NCI-H510A treated with DMSO at 0.1 percent for 48 hours (cell line): ENCODE results near the gene DGKQ.

Experiments
- DNase-seq: peaks from one replicate; lab custom pipeline; 2025; lab: John Stamatoyannopoulos, UW

Gene DGKQ

DNA sequence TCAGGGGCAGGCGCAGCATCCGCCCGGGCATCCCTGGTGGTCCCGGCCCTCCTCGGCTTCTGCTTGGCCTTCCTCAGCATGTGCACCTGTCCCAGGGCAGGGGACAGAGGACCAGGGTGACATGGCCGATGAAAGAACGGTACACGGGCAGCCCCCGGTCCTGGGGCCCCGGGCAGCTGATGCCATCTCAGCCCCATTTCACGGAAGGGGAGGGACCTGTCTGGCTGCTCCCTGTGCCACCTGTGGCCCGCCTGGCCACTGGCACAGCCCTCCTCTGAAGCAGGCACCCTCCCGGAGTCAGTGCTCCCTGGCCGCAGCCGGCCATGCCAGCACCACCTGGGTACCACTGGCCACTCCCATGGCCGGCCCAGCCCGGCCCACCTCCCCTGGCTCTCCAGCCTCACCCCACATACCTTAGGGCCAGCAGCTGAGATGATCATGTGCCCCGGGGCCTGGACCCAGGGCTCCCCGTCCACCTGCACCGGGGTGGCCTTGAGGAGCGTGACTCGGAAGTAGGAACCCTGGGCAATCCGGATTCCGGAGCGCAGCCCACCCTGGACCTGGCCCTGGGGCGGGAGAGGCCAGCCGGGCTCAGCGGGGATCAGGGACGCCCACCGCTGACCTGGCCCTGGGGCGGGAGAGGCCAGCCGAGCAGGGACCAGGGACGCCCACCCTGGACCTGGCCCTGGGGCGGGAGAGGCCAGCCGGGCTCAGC is 12.6 kb downstream of the DGKQ start:
- no peak for DNase-seq

DNA sequence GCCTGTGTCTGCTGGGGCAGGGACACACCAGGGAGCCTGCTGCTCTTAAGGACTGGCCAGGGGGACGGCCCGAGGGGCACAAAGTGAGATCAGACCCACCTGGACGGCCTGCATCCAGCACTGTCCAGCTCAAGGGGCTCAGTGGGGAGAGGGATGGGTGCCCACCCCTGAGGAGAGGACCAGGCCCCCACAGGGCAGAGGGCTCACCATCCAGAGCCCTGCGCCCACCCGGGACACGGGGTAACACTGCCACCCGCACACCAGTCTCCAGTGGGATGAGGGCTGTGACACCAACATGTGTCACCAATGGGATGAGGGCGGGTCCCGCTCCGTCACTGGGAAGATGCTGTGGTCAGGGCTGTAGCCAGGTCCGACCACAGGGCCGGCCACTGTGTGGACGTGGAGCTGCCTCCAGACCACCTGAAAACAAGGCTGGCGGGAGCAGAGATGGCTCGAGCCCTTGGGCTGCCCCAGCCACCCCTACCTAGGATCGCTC is 13.2 kb downstream of the DGKQ start:
- no peak for DNase-seq

DNA sequence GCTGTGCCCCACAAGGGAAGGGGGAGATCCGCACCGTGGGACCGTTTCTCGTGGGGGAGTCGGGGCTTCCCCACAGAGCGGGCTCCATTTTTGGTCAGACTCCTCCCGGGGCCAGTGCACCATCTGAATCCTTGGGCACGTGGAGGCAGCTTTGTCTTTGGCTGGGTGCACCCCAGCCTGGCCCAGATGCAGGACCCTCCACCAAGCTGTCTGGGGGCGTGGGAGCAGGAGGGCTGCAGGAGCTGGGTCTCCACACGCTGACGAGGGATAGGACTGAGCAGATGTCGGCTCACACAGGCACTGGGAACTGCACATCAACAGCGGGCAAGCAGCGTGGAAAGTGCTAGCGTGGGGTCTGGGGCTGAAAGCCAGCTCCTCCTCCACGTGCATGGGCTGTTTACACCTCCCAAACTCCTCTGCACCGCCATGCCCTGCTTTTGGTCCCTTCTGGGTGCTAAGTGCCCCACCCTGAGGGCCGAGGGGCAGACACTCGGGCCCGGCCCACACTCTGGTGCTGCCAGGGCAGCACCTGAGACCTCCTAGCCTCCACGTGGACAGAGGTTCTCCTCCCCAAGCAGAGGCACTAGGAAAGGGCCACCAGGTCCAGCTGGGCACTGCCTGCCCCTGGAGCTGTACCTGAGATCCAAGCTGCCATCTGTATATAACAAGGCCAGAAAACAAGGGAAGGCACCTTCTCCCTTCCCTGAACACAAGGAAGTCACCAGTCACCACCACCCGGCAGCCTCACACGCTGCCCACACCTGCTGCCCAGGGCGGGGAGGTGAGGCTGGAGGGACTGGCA is 13.8 kb downstream of the DGKQ start:
- no peak for DNase-seq

DNA sequence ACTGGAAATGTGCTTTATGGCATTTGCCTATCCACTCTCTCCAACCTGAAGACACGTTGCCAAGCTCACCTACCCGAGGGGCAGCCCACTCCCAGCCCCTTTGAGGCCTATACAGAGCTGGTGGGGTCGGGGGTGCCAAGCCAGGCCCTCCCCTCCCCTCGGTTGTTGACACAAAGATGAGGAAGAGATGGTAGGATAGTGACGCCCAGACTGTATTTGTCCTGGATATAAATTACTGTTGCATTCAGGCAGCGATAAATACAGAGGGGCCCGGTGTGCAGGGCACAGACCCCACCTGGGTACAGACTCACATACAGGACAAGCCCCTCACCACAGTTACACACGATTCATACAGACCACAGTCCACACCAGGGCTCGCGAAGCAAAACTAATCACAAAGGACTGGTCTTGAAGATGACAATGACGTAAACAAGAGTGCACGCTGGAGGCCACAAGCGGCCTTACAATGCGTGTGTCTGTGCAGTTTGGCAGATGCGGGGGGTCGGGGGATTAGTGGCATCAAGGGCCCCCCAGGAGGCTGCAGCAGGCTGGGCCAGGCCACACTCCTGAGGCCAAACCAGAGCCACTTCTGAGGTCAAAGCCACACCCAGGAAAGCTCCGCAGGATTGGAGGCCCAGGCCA is 14.6 kb downstream of the DGKQ start:
- DNase-seq, result no peak

DNA sequence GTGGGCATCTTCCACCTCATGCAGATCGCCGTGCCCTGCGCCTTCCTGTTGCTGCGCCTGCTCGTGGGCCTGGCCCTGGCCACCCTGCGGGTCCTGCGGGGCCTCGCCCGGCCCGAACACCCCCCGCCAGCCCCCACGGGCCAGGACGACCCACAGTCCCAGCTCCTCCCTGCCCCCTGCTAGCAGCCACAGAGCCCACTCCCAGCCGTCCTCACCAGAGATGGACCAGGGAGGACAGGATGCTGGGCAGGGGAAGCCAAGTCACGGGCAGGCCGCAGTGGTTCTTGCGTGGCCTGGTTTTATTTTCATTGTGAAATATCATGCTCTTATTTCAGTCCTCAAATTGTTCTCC is 15.1 kb downstream of the DGKQ start:
- DNase-seq, result no peak

DNA sequence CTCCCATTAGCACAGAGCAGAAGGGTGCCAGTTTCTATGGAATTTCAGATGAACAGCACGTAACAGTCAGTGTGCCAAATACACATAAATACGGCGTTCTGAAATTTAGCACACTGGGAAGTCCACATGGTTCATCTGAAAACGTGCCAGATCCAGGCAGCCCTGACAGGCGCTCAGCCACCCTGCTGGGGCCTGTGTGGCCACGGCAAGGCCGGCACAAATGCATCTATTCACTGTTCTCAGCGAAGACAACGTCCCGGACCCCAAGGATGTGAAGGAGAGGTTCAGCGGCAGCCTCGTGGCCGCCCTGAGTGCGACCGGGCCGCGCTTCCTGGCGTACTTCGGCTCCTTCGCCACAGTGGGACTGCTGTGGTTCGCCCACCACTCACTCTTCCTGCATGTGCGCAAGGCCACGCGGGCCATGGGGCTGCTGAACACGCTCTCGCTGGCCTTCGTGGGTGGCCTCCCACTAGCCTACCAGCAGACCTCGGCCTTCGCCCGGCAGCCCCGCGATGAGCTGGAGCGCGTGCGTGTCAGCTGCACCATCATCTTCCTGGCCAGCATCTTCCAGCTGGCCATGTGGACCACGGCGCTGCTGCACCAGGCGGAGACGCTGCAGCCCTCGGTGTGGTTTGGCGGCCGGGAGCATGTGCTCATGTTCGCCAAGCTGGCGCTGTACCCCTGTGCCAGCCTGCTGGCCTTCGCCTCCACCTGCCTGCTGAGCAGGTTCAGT is 15.6 kb downstream of the DGKQ start:
- DNase-seq, result no peak

DNA sequence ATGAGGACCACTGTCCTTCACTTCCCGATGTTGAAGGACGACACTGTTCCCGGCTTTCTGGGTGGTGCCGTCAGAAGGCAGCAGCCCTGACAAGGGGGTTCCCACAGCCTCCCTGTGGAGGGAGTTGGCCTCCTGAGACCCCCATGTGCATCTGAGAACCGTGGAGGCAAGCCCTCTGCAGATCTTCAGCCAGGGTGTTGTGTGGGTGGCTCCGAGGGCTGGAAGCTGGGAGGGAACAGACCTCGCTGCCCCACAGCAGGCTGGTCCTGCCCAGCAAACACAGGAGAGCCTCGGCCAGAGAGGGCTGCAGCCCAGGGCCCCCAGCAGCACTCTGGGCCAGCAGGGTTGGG is 16.2 kb downstream of the DGKQ start:
- no peak for DNase-seq

DNA sequence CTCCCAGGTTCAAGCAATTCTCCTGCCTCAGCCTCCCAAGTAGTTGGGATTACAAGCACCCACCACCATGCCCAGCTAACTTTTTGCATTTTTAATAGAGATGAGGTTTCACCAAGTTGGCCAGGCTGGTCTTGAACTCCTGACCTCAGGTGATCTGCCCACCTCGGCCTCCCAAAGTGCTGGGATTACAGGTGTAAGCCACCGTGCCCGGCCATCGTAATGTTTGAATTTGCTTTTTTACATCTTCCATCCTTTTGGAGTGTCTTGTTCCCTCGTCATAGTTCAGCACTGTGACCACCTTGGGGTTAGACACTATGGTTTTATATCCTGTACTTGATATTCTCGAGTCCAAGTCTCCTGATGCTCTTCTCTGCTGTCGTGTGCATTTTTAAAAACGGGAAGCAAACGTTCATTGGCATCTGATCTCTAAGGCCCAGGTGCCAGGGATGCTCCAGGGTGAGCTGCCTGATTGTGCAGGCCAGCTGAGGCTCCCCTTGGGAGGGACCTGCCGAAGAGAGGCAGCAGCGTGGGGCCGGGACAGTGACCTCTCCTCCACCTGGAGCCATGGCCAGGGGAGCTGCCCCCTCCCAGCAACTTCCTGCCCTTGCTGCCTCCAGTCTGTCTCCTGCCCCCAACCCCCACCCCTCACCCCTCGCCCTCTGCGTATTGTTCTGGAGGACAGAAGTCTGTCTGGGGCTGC is 16.7 kb downstream of the DGKQ start:
- no peak for DNase-seq

DNA sequence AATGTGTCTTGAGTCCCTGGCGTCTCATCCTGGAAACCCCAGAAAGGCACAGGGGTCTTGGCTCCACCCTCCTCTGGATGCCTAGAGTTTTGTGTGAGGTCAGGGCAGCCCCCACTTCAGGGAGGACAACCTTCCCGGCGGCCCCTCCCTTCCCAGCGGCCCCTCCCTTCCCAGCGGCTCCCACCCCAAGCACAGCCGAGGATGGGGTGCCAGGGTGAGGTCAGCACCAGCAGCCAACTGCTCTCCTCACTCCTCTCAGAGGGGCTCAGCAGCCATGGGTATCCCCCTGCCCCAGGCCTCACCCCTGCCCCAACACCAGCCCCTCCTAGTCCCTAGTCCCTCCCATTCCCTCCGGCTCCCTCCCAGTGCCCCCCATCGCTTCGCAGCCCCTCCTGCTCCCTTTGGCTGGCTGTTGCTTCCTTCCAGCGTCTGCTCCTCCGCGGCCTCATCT is 17.4 kb downstream of the DGKQ start:
- no peak for DNase-seq

DNA sequence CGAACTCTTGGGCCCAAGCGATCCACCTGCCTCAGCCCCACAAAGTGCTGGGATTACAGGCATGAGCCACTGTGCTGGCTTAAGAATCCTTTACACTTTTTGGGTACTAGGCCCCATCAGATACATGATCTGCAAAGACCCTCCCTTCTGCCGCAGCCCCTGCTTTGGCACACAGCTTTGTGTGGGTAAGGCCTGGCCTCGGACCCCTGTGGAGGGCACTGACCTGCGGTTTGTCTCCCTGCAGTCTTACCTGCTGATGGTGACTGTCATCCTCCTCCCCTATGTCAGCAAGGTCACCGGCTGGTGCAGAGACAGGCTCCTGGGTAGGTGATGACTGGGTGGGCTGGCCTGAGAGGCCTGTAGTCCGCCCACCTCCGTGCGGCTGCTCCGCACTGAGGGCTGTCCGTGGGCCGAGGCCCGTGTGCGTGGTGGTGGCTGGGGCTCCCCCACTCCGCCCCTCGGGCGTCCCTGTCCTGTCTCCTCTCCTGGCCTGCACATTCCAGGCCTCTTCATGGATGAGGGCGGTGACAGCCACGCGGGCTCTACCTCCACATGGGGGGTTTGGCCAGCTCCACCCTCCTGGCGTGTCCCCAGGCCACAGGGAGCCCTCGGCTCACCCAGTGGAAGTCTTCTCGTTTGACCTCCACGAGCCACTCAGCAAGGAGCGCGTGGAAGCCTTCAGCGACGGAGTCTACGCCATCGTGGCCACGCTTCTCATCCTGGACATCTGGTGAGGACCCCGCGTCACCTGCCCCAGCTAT is 18.0 kb downstream of the DGKQ start:
- DNase-seq, result no peak

DNA sequence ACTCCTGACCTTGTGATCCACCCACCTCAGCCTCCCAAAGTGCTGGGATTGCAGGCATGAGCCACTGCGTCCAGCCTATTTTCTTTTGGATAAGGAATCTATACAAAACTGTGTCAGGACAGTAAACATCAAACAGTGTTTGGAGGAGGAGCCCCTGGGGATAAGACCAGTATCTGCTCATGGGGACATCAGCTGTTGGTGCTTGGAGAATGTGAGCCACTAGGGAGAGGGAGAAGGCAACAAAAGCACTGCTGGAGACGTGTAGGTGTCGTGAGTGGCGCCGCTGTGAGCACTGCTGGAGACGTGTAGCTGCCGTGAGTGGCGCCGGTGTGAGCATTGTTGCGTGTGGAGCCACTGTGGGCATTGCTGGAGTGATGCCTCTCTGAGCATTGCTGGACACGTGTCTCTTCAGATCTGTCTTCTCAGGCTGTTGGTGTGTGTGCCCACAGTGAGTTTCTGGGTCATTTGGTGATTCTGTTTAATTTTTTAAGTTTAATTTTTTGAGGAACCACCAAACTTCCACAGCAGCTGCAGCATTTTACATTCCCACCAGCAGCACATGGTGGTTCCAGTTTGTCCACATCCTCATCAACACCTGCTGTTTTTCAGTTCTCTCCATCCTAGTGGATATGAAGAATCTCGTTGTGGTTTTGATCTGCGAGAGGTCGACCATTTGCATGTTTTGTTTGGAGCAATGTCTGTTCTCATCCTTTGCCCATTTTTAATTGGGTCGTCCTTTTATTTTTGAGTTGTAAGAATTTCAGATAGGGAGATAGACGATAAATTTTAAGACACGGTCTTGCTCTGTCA is 19.0 kb downstream of the DGKQ start:
- no peak for DNase-seq

DNA sequence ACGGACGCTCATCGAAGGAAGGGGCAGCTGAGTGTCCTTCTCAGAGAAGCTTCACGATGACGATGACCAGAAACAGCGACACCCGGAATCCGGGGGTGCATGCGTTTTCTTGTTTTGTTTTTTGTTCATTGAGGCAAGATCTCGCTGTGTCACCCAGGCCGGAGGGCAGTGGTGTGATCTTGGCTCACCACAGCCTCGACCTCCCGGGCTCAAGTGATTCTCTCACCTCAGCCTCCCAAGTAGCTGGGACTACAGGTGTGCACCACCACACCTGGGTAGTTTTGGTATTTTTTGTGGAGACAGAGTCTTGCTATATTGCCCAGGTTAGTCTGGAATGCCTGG is 19.8 kb downstream of the DGKQ start:
- no peak for DNase-seq

DNA sequence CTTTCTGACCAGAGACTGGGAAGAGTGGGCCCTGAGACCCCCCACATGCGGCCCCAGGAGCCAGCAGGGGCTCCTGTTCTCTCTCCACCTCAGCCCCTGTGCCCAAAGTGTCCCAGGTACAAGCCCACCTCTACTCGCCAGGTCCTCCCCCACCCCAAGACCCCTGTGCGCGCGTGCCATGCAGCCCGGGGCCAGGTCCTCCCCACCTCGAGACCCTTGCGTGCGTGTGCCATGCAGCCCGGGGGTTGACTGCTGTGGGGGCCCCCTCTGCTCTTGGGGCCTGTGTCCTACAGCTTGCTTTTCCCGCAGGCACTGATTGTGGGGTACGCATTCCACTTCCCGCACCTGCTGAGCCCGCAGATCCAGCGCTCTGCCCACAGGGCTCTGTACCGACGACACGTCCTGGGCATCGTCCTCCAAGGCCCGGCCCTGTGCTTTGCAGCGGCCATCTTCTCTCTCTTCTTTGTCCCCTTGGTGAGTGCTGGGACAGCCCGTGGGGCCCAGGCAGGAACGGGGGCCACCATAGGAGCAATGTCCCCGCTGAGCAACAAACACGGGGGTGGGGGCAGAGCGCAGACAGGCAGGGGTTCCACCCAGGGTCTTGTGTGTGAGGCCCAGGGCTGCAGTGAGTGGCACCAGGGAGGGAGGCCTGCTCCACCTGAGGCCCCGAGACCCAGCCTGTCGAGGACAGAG is 20.3 kb downstream of the DGKQ start:
- no peak for DNase-seq

DNA sequence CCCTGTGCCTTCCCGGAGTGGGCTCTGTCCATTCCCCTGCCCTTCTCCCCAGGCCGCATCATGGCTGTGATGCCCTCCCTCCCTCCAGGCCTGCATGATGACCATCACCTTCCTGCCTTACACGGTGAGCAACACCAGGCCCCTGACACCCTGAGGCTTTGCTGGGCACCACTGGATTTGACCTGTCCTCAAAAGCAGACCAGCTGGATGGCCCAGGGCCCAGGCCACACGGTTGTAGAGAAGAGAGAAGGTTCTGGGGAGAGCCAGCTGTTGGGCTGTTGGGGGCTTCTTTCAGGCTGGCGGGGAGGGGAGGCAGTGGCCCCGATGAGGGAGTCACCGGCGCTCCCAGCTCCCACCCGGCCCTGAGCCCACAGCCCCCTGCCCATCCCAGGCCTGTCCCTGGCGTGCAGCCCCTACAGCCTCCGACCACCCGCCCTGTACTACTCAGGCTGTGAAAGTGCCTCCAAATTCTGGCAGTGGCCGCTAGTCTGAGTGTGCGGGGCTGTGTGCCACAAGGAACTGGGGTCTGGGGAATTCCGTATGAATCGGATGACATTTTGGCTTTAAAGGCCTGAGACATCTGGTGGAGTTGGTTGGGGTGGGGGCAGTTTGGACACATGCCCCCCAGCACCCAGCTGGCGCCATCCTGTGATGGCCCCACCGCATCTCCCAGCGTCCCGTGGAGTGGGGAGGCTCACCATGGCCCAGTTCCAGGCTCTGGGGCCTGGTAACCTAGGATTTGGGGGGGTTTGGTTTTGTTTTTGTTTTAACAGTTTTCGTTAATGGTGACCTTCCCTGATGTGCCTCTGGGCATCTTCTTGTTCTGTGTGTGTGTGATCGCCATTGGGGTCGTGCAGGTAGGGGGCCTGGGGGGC is 21.5 kb downstream of the DGKQ start:
- no peak for DNase-seq

DNA sequence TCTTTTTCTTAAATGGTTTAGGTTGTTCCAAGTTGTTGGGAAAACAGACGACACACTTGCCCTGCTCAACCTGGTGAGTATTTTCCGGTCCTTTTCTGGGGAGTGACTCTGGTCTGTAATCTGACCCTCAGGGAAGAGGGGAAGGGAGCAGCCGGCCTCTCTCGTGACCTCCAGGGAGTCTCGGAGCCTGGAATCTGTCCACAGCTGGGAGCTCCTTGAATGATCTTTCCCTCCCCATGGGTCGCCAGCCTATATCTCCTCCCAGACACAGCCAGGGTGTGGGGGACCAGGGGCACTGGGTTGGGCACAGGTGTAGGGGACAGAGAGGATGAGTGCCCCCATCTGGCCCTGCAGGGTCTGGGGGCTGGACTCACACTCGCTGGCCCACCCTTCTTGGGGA is 22.2 kb downstream of the DGKQ start:
- DNase-seq, result no peak

DNA sequence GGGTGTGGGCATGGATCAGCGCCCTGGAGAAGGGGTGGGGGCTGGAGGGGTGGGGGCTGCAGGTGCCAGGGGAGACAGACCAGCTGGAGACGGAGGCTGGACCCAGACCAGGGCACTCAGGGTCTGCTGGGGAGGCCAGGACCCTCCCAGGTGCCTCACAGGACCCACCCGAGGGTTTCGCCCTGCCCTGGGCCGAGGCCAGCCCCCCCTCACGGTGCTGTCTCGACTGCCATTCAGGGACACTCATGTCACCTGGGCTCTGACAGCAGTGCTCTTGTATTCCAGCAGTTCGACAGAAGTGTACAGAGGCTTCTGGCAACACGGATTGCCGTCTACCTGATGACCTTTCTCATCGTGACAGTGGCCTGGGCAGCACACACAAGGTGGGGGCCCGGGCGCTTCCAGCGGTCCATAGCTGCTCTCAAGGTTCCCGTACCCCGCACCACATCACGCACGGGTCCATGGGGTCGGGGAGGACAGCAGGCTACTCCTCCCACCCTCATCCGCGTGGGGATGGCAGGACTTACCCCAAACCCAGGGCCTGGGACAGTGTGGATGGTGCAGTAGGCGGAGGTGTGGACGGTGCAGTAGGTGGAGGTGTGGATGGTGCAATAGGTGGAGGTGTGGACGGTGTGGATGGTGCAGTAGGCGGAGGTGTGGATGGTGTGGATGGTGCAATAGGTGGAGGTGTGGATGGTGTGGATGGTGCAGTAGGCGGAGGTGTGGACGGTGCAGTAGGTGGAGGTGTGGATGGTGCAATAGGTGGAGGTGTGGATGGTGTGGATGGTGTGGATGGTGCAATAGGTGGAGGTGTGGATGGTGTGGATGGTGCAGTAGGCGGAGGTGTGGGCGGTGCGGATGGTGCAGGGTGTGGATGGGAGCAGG is 23.0 kb downstream of the DGKQ start:
- DNase-seq, result no peak

DNA sequence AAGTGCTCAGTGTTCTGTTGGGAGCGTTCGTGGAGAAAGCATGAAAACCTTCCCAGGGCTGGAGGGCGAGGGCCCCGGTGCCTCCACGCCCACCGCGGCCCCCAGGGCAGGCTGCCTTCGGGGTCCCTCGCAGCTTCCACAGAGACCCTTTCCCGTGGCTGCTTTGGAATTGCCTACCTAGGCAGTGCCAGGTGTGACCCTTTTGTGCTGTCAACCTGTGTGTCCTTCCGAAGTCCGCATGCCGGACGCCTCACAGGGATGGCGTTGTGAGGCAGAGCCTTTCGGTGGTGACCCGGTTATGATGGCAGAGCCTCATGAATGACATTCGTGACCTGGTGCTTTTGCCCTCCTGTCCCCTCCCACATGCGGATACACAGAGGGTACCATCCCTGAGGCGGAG is 23.7 kb downstream of the DGKQ start:
- DNase-seq, result no peak

DNA sequence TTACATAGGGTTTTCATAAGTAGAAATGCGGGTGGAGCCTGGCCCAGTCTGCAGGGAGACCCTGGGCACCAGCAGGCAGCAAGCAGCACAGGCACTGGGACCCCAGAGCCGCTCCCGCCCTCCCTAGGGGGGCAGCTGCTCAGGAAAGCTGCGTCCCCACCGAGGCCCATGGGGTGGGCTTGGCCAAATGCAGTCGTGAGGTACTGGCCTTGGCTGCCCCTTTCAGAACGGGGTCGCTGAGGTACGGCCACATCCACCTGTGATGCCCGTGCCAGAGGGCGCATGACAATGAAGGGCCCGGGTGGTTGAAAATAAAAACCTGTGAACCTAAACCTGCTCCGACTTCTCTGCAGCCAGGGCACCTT is 24.5 kb downstream of the DGKQ start:
- no peak for DNase-seq
